ENCODE results near the gene NKX2-1. TPM values are rescaled to one million over a fixed set of nuclear protein-coding genes. Genes with fewer than 3 reads are reported as not detected.

The NKX2-1 gene
- total RNA-seq, 2 donors from 2014 or later: 0.31 to 0.62 TPM

GRCh38 chr14:36496346-36496745 lies 23.7 kb downstream of the NKX2-1 start:
- no peak overlapping the region for H3K4me3 ChIP-seq (ENCODE audit: low read length)
- 87 to 93% methylated on average over 3 of the region's 4 CpGs for WGBS, 2 experiments (ENCODE audit: insufficient coverage in 1 of 2, insufficient read length in 1 of 2)
- H3K4me3 Mint-ChIP-seq: no peak overlapping the region

GRCh38 chr14:36495666-36496065 lies 24.4 kb downstream of the NKX2-1 start:
- Mint-ChIP-seq H3K27me3 (ENCODE audit: insufficient read depth) (peaks cover 86% of the 10 kb centered on the region), H3K27ac (no peak overlapping the region), H3K9me3 (no peaks in the 10 kb centered on the region), H3K36me3 (ENCODE audit: low read depth) (no peaks in the 10 kb centered on the region), H3K4me1 (peaks cover 4% of the 10 kb centered on the region), H3K4me3 (no peak overlapping the region)
- Histone ChIP-seq H3K9ac (ENCODE audit: extremely low read depth, low read length, poor library complexity, severe bottlenecking) (no peak overlapping the region), H3K27ac (ENCODE audit: low read depth, low read length) (no peak overlapping the region), H3K27me3 (ENCODE audit: control insufficient read depth, insufficient read depth, low read length, poor library complexity, severe bottlenecking) (peaks cover 97% of the 10 kb centered on the region), H3K9me3 (ENCODE audit: control insufficient read depth, low read length) (no peaks in the 10 kb centered on the region), H3K4me1 (ENCODE audit: control insufficient read depth, insufficient read depth, low read length) (no peaks in the 10 kb centered on the region), H3K36me3 (ENCODE audit: control insufficient read depth, insufficient read depth, low read length) (no peaks in the 10 kb centered on the region), H3K4me3 (ENCODE audit: low read length) (no peak overlapping the region)
- DNase-seq: no peak
- WGBS, 2 experiments (ENCODE audit: insufficient coverage in 1 of 2, insufficient read length in 1 of 2): 24% methylated on average over 3 of the region's 3 CpGs; no CpG with 5 or more reads in 1 of the 2 experiments
- no peak for TF ChIP-seq CTCF (conservative IDR thresholded peaks at IDR 0.05)

More at GRCh38 chr14:36496346-36496745, 23.7 kb downstream of the NKX2-1 start:
- no peaks in the 10 kb centered on the region for H3K4me1 ChIP-seq (ENCODE audit: control insufficient read depth, insufficient read depth, low read length)
- DNase-seq: no peak
- no peak overlapping the region for H3K27ac Mint-ChIP-seq
- peaks cover 98% of the 10 kb centered on the region for H3K27me3 ChIP-seq (ENCODE audit: control insufficient read depth, insufficient read depth, low read length, poor library complexity, severe bottlenecking)
- H3K27ac ChIP-seq (ENCODE audit: low read depth, low read length): no peak overlapping the region
- peaks cover 4% of the 10 kb centered on the region for H3K4me1 Mint-ChIP-seq
- H3K36me3 ChIP-seq (ENCODE audit: control insufficient read depth, insufficient read depth, low read length): no peaks in the 10 kb centered on the region
- no peaks in the 10 kb centered on the region for H3K9me3 Mint-ChIP-seq
- no peak overlapping the region for H3K9ac ChIP-seq (ENCODE audit: extremely low read depth, low read length, poor library complexity, severe bottlenecking)
- no peaks in the 10 kb centered on the region for H3K36me3 Mint-ChIP-seq (ENCODE audit: low read depth)
- no peak for TF ChIP-seq CTCF (conservative IDR thresholded peaks at IDR 0.05)
- H3K27me3 Mint-ChIP-seq (ENCODE audit: insufficient read depth): peaks cover 88% of the 10 kb centered on the region
- no peaks in the 10 kb centered on the region for H3K9me3 ChIP-seq (ENCODE audit: control insufficient read depth, low read length)

- peaks cover 4% of the 10 kb centered on the region for H3K4me1 Mint-ChIP-seq
- no peaks in the 10 kb centered on the region for H3K9me3 ChIP-seq (ENCODE audit: control insufficient read depth, low read length)
- no peak overlapping the region for H3K4me3 Mint-ChIP-seq
- TF ChIP-seq CTCF (conservative IDR thresholded peaks at IDR 0.05): no peak
- H3K36me3 Mint-ChIP-seq (ENCODE audit: low read depth): no peaks in the 10 kb centered on the region
- no peak overlapping the region for H3K4me3 ChIP-seq (ENCODE audit: low read length)
- no peak for DNase-seq
- no peak overlapping the region for H3K27ac Mint-ChIP-seq
- H3K27ac ChIP-seq (ENCODE audit: low read depth, low read length): no peak overlapping the region
- no peak overlapping the region for H3K9ac ChIP-seq (ENCODE audit: extremely low read depth, low read length, poor library complexity, severe bottlenecking)
- 34 to 39% methylated on average over 3 of the region's 3 CpGs for whole genome bisulfite sequencing, 2 experiments (ENCODE audit: insufficient coverage in 1 of 2, insufficient read length in 1 of 2)
- H3K27me3 Mint-ChIP-seq (ENCODE audit: insufficient read depth): peaks cover 81% of the 10 kb centered on the region
- H3K9me3 Mint-ChIP-seq: no peaks in the 10 kb centered on the region
- H3K36me3 ChIP-seq (ENCODE audit: control insufficient read depth, insufficient read depth, low read length): no peaks in the 10 kb centered on the region
- no peaks in the 10 kb centered on the region for H3K4me1 ChIP-seq (ENCODE audit: control insufficient read depth, insufficient read depth, low read length)
- H3K27me3 ChIP-seq (ENCODE audit: control insufficient read depth, insufficient read depth, low read length, poor library complexity, severe bottlenecking): peaks cover 84% of the 10 kb centered on the region
These were observed 26.3 kb downstream of the NKX2-1 start for GRCh38 chr14:36493761-36494160.
